Measurements from ENCODE around the gene SETD2. TPM values are rescaled to one million over a fixed set of nuclear protein-coding genes. Genes with fewer than 3 reads are reported as not detected.

Gene SETD2
- total RNA-seq, 1 experiment from 2014 or later: 38.0 TPM

DNA sequence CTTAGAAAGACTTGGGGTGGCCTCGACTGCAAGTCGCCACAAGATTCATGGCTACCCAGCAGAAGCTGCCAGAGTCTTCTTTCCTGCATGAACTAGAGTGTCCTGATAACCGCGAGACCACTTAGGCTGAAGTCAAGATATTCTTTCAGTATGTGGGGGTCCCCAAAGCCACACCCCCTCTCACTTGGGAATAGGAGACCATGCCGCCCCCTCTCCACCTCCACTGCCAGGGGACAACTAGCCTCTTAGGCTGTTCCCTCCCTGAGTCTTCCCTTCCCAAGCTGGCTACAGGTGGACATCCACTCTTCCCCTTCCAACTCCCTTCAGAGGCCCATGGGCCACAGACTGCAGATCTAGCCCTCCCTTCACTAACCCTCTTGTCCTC, 186.1 kb downstream of the SETD2 start:
- Mint-ChIP-seq H3K4me1 (ENCODE audit: insufficient read depth, unreplicated experiment) (peaks cover 29% of the 10 kb centered on the region), H3K27ac (ENCODE audit: low read depth, unreplicated experiment) (peak overlapping the region; percentile 100), H3K27me3 (ENCODE audit: insufficient read depth, unreplicated experiment) (no peaks in the 10 kb centered on the region), H3K9me3 (ENCODE audit: unreplicated experiment) (no peaks in the 10 kb centered on the region), H3K36me3 (ENCODE audit: insufficient read depth, unreplicated experiment) (peaks cover 35% of the 10 kb centered on the region), H3K4me3 (ENCODE audit: unreplicated experiment) (peak overlapping the region; percentile 97)
- DNase-seq (ENCODE audit: unreplicated experiment): no peak
- intact Hi-C loops (cut with micrococcal nuclease): loop anchor here (2.0 kb wide), 1 partner anchor 65 kb away; no protein-coding TSS in a partner anchor
- TF ChIP-seq, protein P1, sequence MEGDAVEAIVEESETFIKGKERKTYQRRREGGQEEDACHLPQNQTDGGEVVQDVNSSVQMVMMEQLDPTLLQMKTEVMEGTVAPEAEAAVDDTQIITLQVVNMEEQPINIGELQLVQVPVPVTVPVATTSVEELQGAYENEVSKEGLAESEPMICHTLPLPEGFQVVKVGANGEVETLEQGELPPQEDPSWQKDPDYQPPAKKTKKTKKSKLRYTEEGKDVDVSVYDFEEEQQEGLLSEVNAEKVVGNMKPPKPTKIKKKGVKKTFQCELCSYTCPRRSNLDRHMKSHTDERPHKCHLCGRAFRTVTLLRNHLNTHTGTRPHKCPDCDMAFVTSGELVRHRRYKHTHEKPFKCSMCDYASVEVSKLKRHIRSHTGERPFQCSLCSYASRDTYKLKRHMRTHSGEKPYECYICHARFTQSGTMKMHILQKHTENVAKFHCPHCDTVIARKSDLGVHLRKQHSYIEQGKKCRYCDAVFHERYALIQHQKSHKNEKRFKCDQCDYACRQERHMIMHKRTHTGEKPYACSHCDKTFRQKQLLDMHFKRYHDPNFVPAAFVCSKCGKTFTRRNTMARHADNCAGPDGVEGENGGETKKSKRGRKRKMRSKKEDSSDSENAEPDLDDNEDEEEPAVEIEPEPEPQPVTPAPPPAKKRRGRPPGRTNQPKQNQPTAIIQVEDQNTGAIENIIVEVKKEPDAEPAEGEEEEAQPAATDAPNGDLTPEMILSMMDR (IDR thresholded peaks at IDR 0.05; ENCODE audit: unreplicated experiment): no peak
- ChIA-PET POLR2A (interaction anchor here (1.6 to 3.5 kb wide), 4 partner anchors 30 to 282 kb away, joined by 3 to 21 read pairs (median 16); no protein-coding TSS in a partner anchor), CTCF (interaction anchor here (1.2 to 2.0 kb wide), 2 partner anchors 21 to 43 kb away, joined by 5 to 8 read pairs; no protein-coding TSS in a partner anchor)
- BruUV-seq (replicated peaks): no TSS peak

DNA sequence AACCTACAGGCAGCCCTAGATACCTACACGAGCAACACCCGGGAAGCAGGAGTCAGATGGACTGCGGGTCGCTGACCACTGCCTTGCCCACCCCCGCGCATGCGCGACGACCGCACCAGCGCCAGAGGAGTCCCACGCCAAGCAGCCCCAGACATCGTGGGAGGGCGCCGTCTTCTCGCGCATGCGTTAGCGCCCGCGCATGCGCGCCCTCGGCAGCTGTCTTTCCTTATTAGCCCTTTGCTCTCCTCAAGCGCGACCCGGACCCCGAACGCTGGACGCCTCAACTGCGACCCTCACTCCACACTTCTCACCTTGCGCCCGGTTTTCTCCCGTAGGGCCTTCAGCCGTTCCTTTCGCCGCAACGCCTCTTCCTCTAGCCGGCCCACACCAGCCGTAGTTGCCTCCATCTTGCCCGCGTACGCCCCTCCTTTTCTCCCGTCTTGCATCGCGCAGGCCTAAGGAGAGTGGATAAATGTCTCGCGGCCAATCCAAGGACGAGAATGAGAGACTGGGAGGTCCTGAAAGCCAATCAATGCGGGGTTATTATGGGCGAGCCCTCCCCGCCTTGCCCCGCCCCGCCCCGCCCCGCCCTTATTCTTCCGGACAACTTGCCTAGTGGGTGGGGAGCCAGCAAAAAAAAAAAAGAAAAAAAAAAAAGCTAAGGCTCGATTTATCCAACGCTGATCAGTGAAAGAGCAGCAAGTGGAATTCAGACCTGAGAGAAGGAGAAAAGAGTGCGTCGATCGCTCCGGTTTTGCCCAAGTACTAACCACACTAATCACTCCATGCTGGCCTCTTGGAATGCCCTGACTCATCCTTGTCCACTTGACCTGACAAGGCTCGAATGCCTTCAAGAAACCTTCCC, 187.4 kb downstream of the SETD2 start, which contains the start of gene CCDC12:
TSS of gene CCDC12 (minus strand) at position 420 of the 865 bp plus-strand sequence. CDS start at position 407, 13 bp downstream.
- H3K9me3 Mint-ChIP-seq (ENCODE audit: unreplicated experiment): no peaks in the 10 kb centered on the region
- H3K36me3 Mint-ChIP-seq (ENCODE audit: insufficient read depth, unreplicated experiment): peaks cover 45% of the 10 kb centered on the region
- CTCF ChIA-PET: interaction anchor here (0.7 to 1.0 kb wide), 4 partner anchors 17 to 344 kb away, joined by 3 to 4 read pairs (median 3); no protein-coding TSS in a partner anchor
- peak within 1 kb of the TSS; percentile 97 for H3K4me3 Mint-ChIP-seq (ENCODE audit: unreplicated experiment)
- POLR2A ChIA-PET: interaction anchor here (0.6 to 3.2 kb wide), 12 partner anchors 16 to 787 kb away, joined by 3 to 32 read pairs (median 4); partner anchors contain the start of genes ALS2CL and PTPN23
- intact Hi-C loops (cut with micrococcal nuclease): loop anchor here (1.0 to 2.0 kb wide), 2 partner anchors 41 to 64 kb away; no protein-coding TSS in a partner anchor
- H3K27me3 Mint-ChIP-seq (ENCODE audit: insufficient read depth, unreplicated experiment): no peaks in the 10 kb centered on the region
- peak; percentile 100 for DNase-seq (ENCODE audit: unreplicated experiment)
- TF ChIP-seq, protein P1 (IDR thresholded peaks at IDR 0.05; ENCODE audit: unreplicated experiment): no peak
- peak within 1 kb of the TSS; percentile 100 for H3K27ac Mint-ChIP-seq (ENCODE audit: low read depth, unreplicated experiment)
- TSS peak; percentile 44 for BruUV-seq (replicated peaks)
- peaks cover 30% of the 10 kb centered on the region for H3K4me1 Mint-ChIP-seq (ENCODE audit: insufficient read depth, unreplicated experiment)

DNA sequence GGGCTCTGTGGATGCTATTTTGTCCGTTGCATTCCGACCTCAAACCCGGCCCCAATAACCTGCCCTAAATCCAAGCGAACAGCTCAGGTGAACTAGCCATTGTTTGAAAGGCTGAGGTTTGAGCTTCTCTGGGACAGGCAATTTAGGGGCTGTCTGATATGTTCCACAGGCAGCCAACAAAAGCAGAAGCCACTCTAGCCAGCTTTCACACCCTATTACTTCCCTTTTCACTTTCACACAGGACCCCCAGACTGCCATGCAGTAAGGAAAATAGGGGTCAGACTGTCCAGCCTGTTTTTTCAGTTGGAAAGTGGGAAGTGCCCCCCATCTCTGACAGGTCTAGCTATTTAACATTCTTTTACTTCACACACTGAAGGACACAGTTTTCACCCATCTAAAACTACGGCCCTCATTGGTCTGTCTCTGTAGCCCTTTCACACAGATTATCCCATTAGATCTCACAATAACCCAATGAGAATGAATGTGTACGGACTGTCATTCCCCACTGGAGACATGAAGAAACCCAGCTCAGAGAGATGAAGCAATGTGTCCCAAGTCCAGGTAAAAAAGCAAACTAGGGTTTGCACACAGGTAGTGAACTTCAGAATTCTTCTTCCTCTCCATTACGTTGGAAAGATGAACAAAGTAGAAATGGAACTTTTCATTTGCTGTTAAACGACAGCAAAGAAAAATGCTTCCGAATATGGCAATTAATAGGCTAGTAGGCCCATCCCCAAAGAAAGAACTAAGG, 189.3 kb downstream of the SETD2 start:
- Mint-ChIP-seq H3K27ac (ENCODE audit: low read depth, unreplicated experiment) (no peak overlapping the region), H3K9me3 (ENCODE audit: unreplicated experiment) (no peaks in the 10 kb centered on the region), H3K36me3 (ENCODE audit: insufficient read depth, unreplicated experiment) (peaks cover 54% of the 10 kb centered on the region), H3K4me3 (ENCODE audit: unreplicated experiment) (peak overlapping the region; percentile 97), H3K4me1 (ENCODE audit: insufficient read depth, unreplicated experiment) (peaks cover 38% of the 10 kb centered on the region), H3K27me3 (ENCODE audit: insufficient read depth, unreplicated experiment) (no peaks in the 10 kb centered on the region)
- intact Hi-C loops (cut with micrococcal nuclease): no loop called here
- TF ChIP-seq, protein P1 (IDR thresholded peaks at IDR 0.05; ENCODE audit: unreplicated experiment): no peak
- ChIA-PET CTCF (interaction anchor here (0.6 to 1.8 kb wide), 3 partner anchors 9 to 489 kb away, joined by 3 to 5 read pairs (median 5); no protein-coding TSS in a partner anchor), POLR2A (interaction anchor here (1.1 to 3.2 kb wide), 4 partner anchors 27 to 282 kb away, joined by 3 to 32 read pairs (median 13); partner anchors contain the start of gene ALS2CL)
- no TSS peak for BruUV-seq (replicated peaks)
- DNase-seq (ENCODE audit: unreplicated experiment): no peak
